Endometrial microvascular endothelial cells (primary cell): ENCODE results near the gene CCDC154. TPM values are rescaled to one million over a fixed set of nuclear protein-coding genes. Genes with fewer than 3 reads are reported as not detected.

ENCODE experiments used
- in situ Hi-C: cut with HindIII; loops from 2 replicates; pipeline ENCODE4 v1.10.0; 2017; ENCODE audit warnings: low sequenced_read_pairs, low pct_unique_long_range_greater_than_20kb; ENCODE audit errors: inconsistent ontology term
- total RNA-seq: library from RNA; depleted of rRNA; stranded (reverse); fragments of >200 nt; gene quantifications from one replicate; pipeline ENCODE4 v1.2.3, GENCODE V29; 2015; ENCODE audit errors: inconsistent ontology term

The CCDC154 gene
- total RNA-seq, 1 donor from 2014 or later: not detected

GRCh38 chr16:1403036-1403435 lies 41.3 kb downstream of the CCDC154 start:
- in situ Hi-C loops: no loop called here

GRCh38 chr16:1401758-1402154 lies 42.6 kb downstream of the CCDC154 start:
- in situ Hi-C loops: no loop called here

DNA sequence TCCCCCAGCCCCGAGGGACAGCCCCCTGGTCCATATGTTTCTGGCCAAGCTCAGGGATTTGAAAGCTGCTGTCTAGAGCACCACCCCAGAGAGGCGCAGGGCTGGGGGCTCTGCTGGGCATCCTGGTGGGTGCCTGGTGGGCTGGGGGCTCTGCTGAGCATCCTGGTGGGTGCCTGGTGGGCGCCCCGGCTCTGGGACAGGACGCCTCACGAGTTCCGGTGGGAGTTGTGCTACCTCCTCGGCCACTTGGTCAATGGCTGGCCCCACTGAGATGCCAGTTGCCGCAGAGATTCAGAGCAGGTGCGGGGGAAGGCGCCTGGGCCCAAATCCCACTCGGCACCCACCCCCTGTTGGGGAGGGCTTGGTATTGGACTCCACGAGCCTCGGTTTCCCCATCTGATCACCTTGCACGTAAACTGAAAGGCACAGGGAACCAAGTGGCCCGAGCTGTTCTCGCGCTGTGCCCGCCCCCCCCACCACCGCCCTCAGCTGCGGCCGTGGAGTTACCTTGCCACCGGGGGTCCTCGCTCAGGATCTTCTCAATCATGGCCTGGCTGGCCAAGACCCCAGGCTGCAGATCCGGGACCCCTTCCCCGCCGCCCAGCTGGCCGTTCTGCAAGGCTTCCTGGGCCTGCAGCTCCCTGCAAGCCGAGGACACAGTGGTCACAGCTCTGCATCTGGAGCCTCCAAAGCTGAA lies 43.1 kb downstream of the CCDC154 start:
- in situ Hi-C loops: no loop called here

DNA sequence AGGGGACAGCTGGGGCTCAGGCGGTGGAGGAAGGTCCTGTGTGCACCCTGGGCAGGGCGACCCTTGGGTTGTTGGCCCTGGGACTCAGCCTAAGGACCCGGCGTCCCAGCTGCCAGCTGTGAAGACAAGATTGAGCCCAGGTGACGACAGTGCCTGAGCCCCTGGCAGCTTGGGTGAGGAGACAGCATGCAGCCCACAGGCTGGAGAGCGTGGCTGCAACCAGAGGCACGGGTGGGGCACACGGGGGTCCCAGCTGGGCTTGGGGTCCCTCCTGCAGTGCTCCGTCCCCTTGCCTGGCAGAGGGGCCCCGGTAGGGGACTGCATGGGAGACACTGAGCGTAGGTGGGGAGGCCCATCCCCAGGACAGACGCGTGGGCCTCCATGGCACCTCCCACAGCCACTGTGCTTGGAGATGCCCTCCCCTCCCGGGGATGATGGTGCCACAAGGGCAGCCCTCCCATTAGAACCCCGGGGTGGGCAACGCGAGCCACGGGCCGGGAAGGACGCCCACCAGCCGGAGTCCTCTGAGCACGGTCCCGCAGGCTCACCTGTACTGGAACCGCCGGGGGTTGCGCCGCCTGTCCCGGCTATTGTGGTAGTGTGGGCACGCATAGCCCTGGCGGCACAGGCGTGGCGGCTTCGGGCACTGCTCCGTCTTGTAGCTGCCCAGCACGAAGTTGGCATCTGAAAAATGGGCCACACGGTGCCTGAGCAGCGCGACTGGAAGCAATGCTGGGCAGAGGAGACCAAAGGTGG lies 45.4 kb downstream of the CCDC154 start:
- in situ Hi-C loops: loop anchor here (25.0 kb wide), 1 partner anchor 88 kb away; the partner anchor contains the start of genes CLCN7, PTX4 and TELO2

DNA sequence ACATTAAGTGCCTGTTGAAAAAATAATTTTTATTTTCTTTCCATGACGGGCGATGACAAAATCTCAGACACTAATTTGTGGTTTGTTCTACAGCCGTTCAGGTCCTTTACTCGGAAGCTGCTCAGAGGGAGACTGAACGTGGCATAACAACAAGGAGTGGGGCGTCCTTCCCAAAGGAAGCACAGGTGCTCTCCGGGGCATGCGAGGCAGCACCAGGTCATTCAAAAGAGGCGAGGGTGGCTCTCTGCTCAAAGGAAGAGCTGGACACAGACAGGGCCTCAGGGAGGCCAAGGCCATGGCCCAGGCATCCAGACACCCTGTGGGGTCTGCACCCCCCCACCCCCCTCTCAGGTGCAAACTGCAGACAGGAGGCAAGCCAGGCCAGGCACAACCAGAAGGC lies 46.0 kb downstream of the CCDC154 start:
- in situ Hi-C loops: loop anchor here (25.0 kb wide), 1 partner anchor 89 kb away; the partner anchor contains the start of genes CLCN7, PTX4 and TELO2

DNA sequence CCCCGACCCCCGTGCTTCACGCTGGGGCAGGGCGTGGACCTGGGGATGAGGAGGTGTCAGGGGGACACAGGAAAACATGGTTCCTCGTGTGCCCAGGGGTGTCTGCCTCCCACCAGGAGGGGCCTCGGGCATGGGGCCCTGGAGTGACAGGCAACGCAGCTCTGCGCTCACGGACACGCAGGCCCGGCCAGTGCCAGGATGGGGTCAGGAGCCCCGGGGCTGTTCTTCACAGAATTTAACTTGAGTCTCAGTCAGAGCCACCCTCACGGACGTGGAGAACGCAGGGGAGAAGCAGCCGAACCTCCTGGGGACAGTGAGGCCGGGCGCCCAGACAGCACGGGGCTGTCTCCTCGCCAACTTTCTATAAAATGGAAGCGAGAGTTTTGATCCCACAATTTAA lies 46.6 kb downstream of the CCDC154 start:
- in situ Hi-C loops: loop anchor here (25.0 kb wide), 1 partner anchor 90 kb away; the partner anchor contains the start of genes CLCN7, PTX4 and TELO2

GRCh38 chr16:1395444-1396031 lies 48.8 kb downstream of the CCDC154 start:
- in situ Hi-C loops: loop anchor here (25.0 kb wide), 1 partner anchor 92 kb away; the partner anchor contains the start of genes CLCN7, PTX4 and TELO2

GRCh38 chr16:1394367-1394951 lies 49.9 kb downstream of the CCDC154 start:
- in situ Hi-C loops: loop anchor here (25.0 kb wide), 1 partner anchor 93 kb away; the partner anchor contains the start of genes CLCN7, PTX4 and TELO2

GRCh38 chr16:1393613-1394176 lies 50.7 kb downstream of the CCDC154 start:
- in situ Hi-C loops: loop anchor here (25.0 kb wide), 1 partner anchor 94 kb away; the partner anchor contains the start of genes CLCN7, PTX4 and TELO2

GRCh38 chr16:1392826-1393225 lies 51.5 kb downstream of the CCDC154 start:
- in situ Hi-C loops: loop anchor here (25.0 kb wide), 1 partner anchor 94 kb away; the partner anchor contains the start of genes CLCN7, PTX4 and TELO2

DNA sequence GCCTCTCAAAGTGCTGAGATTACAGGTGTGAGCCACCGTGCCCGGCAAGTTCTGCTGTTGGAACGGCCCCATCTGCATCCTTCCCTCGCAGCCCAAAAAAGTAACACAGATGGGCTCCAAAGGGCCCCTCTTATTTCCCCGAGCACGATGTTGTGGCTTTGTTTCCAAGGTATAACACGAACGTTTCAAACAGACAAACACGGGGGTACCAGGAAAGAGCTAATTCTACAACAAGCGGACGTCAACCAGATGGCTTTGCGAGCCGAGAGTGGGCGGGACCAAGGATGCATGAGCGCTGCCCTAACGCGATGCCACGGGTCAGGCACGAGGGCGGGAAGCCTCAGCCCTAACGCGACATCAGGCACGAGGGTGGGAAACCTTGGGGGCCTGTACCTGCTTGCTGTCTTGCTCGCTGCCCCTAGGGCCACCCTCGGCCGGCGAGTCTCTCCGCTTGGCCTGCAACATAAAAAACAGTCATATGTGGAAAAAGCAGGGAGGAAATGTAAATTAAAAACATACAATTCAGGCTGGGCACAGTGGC lies 54.0 kb downstream of the CCDC154 start:
- in situ Hi-C loops: loop anchor here (25.0 kb wide), 1 partner anchor 97 kb away; the partner anchor contains the start of genes CLCN7, PTX4 and TELO2

- in situ Hi-C loops: loop anchor here (25.0 kb wide), 1 partner anchor 98 kb away; the partner anchor contains the start of genes CLCN7, PTX4 and TELO2
Observed at GRCh38 chr16:1389762-1390161, 54.6 kb downstream of the CCDC154 start.

DNA sequence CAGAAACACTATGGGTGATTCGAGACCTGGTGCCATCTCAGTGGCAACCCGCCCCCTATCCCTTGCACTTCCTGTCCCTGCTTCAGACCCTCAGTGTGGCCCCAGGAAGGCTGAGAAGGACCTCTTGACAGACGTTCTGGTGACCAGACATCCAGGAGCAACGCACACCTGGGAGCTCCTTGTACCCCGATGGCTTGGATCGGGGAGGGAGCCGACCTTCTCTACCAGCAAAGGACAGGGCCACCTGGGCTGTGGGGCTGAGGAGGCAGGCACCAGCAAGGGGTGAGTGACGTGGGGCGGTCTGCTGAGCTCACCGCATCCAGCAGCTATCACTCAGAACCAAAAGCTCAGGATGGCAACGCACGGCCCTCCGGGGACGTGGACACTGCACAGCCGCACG lies 57.0 kb downstream of the CCDC154 start:
- in situ Hi-C loops: loop anchor here (25.0 kb wide), 1 partner anchor 100 kb away; the partner anchor contains the start of genes CLCN7, PTX4 and TELO2

DNA sequence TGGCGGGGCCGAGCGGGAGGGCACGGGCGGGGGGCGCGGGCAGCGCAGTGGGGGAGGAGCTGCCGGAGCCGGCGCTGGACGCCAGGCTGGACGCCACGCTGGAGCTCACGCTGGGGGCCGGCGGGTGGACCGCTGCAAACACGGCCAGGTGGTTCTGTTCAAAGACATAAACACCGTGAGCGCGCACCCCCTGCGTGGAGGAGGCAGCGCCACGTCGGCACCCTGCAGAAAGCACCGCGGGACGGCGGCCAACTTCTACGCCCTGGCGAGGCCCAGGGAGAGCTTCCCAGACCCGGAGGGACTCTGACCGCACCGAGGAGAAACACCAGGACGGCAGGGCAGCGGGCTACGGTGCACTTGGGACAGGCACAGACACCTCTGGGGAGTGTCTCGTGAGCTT lies 59.1 kb downstream of the CCDC154 start:
- in situ Hi-C loops: loop anchor here (25.0 kb wide), 1 partner anchor 102 kb away; the partner anchor contains the start of genes CLCN7, PTX4 and TELO2
